BJ (cell line): ENCODE data around the gene PIP5KL1. TPM values are rescaled to one million over a fixed set of nuclear protein-coding genes. Genes with fewer than 3 reads are reported as not detected.

ENCODE experiments used
- CTCF ChIA-PET: fragments of 350-600 bp; formaldehyde crosslinking; extraction: SDS; loops from one replicate; lab custom pipeline; 2021; ENCODE audit warnings: antibody characterized with exemption, inconsistent platforms; lab: Yijun Ruan, JAX
- POLR2A ChIA-PET: fragments of 300-600 bp; sonication (Branson Sonifier 250); formaldehyde crosslinking; extraction: SDS; loops from one replicate; lab custom pipeline; 2021; ENCODE audit warnings: antibody characterized with exemption; lab: Charles Lee
- DNase-seq: peaks from one replicate; pipeline ENCODE4 v3.0.0-alpha.2; 2011; ENCODE audit warnings: low read depth
- H3K27me3 ChIP-seq: 2 replicates; pipeline ENCODE4 v1.6.0; 2011; ENCODE audit warnings: low read length; ENCODE audit not compliant: control insufficient read depth, insufficient read depth
- H3K36me3 ChIP-seq: 2 replicates; pipeline ENCODE4 v1.5.1; 2011; ENCODE audit warnings: low read length; ENCODE audit not compliant: control insufficient read depth, insufficient read depth
- H3K4me3 ChIP-seq: 2 replicates; pipeline ENCODE4 v1.5.1; 2011; ENCODE audit warnings: low read depth, mild to moderate bottlenecking, control low read depth, low read length
- polyA plus RNA-seq: library from polyadenylated mRNA; depleted of rRNA; stranded (reverse); fragments of >200 nt; gene quantifications from 2 replicates; pipeline ENCODE4 v1.2.3, GENCODE V29; 2011
- TF ChIP-seq, protein P1 (sequence below): IDR thresholded peaks from 2 replicates; pipeline ENCODE4 v1.5.1; 2011; ENCODE audit warnings: low read depth, mild to moderate bottlenecking, control low read depth, inconsistent platforms, low read length, moderate library complexity; ENCODE audit not compliant: insufficient read depth

The PIP5KL1 gene
- polyA plus RNA-seq, 1 experiment, result 2.3 TPM

DNA sequence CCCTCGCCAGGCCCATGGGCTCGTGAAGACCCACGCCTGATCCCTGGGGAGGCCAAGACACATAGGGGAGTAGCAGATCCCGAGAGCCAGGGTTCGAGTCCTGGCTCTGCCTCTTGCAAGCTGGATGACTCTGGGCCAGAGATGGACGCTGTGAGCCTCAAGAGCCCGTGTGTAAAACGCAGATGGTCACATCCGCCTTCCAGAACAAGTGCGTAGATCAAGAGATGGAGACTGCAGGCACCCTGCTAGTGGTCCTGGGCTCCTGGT lies 22.0 kb downstream of the PIP5KL1 start:
- ChIA-PET POLR2A (no interaction called here), CTCF (no interaction called here)
- Histone ChIP-seq H3K36me3 (peaks cover 13% of the 10 kb centered on the region), H3K27me3 (no peaks in the 10 kb centered on the region), H3K4me3 (no peak overlapping the region)
- TF ChIP-seq, protein P1, sequence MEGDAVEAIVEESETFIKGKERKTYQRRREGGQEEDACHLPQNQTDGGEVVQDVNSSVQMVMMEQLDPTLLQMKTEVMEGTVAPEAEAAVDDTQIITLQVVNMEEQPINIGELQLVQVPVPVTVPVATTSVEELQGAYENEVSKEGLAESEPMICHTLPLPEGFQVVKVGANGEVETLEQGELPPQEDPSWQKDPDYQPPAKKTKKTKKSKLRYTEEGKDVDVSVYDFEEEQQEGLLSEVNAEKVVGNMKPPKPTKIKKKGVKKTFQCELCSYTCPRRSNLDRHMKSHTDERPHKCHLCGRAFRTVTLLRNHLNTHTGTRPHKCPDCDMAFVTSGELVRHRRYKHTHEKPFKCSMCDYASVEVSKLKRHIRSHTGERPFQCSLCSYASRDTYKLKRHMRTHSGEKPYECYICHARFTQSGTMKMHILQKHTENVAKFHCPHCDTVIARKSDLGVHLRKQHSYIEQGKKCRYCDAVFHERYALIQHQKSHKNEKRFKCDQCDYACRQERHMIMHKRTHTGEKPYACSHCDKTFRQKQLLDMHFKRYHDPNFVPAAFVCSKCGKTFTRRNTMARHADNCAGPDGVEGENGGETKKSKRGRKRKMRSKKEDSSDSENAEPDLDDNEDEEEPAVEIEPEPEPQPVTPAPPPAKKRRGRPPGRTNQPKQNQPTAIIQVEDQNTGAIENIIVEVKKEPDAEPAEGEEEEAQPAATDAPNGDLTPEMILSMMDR, result no peak
- DNase-seq, result no peak

- peaks cover 13% of the 10 kb centered on the region for H3K36me3 ChIP-seq
- no peak for DNase-seq
- ChIA-PET POLR2A (no interaction called here), CTCF (no interaction called here)
- H3K27me3 ChIP-seq, result no peaks in the 10 kb centered on the region
- H3K4me3 ChIP-seq, result no peak overlapping the region
- TF ChIP-seq, protein P1, result no peak
Measured at GRCh38 chr9:127907867-127908659, 22.5 kb downstream of the PIP5KL1 start.

DNA sequence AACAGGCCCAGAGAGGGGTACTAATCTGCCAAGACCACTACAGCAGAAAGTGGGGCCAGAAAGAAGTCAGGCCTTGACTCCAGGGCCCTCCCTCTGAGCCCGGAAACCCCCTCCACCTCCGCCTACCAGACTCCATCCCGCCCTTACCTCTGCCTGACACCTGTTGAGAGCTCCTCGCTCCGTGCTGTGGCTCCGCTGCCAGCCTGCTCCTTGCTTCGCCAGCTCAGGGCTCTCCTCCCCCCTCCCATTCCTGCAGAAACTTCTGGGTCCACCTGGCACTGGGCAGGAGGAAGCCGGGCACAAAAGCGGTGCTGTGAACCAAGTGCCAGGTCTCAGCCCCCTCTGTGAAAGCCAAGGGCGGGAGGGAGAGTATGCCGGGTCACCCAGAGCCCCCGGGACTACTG lies 24.8 kb downstream of the PIP5KL1 start:
- CTCF ChIA-PET, result no interaction called here
- Histone ChIP-seq H3K27me3 (no peaks in the 10 kb centered on the region), H3K4me3 (no peak overlapping the region), H3K36me3 (peaks cover 5% of the 10 kb centered on the region)
- TF ChIP-seq, protein P1, result no peak
- POLR2A ChIA-PET, result no interaction called here
- no peak for DNase-seq

- Histone ChIP-seq H3K4me3 (no peak overlapping the region), H3K36me3 (peaks cover 5% of the 10 kb centered on the region), H3K27me3 (no peaks in the 10 kb centered on the region)
- POLR2A ChIA-PET, result no interaction called here
- TF ChIP-seq, protein P1, result no peak
- CTCF ChIA-PET, result interaction anchor here (0.9 kb wide), 1 partner anchor 12 kb away, joined by 4 read pairs; the partner anchor contains the start of gene ST6GALNAC4
- no peak for DNase-seq
Measured at GRCh38 chr9:127905004-127905728, 25.4 kb downstream of the PIP5KL1 start.

DNA sequence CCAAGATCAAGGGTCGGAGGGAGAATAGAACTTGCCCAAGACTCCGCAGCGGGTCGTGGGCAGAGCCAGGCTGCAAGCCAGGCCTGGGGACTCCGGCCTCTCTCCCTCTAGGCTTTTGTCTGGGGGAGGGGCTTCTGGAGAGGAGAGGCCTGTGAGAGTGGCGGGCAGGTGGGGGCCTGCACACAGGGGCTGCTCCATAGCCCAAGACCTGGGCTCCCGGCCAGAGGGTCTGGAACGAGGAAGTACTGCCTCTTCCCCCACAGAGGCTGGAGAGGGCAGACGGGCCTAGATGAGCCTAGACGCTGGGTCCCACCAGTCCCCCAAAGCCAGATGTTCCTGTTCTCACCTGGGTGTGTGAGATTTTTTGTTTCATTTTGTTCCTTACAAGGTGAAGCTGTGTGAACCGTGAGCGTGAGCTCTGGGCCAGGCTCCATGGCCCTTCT lies 26.0 kb downstream of the PIP5KL1 start:
- peaks cover 2% of the 10 kb centered on the region; the same call in 1 of the 2 replicates for H3K36me3 ChIP-seq
- ChIA-PET CTCF (interaction anchor here (0.9 kb wide), 1 partner anchor 12 kb away, joined by 4 read pairs; the partner anchor contains the start of gene ST6GALNAC4), POLR2A (no interaction called here)
- H3K27me3 ChIP-seq, result no peaks in the 10 kb centered on the region
- DNase-seq, result no peak
- no peak overlapping the region for H3K4me3 ChIP-seq
- TF ChIP-seq, protein P1, result no peak
